ENCODE measurements around the gene SLC47A2. TPM values are rescaled to one million over a fixed set of nuclear protein-coding genes. Genes with fewer than 3 reads are reported as not detected.
A peak's percentile ranks its signal among the peaks of the same experiment; 100 is the strongest.
"Not testable (repeated sequence)": the region's sequence is repeated elsewhere in the genome, so short reads cannot be mapped to it uniquely, and the experiment has no call there.

SLC47A2 gene
- total RNA-seq, 2 experiments from 2014 or later = not detected

GRCh38 chr17:19703106-19703827 is 13.1 kb downstream of the SLC47A2 start:
- Mint-ChIP-seq H3K9me3 (no peaks in the 10 kb centered on the region), H3K27me3 (peaks cover 1% of the 10 kb centered on the region), H3K4me1 (no peaks in the 10 kb centered on the region), H3K36me3 (no peaks in the 10 kb centered on the region), H3K4me3 (no peak overlapping the region), H3K27ac (no peak overlapping the region)
- DNase-seq (no peak), ATAC-seq (ENCODE audit: low read depth) (no peak)
- POLR2A ChIA-PET = no interaction called here

GRCh38 chr17:19702217-19702641 is 14.2 kb downstream of the SLC47A2 start:
- no peaks in the 10 kb centered on the region for H3K9me3 Mint-ChIP-seq
- DNase-seq = no peak
- no peak overlapping the region for H3K27ac Mint-ChIP-seq

GRCh38 chr17:19686400-19687090 is 29.8 kb downstream of the SLC47A2 start:
- H3K36me3 Mint-ChIP-seq = no peaks in the 10 kb centered on the region
- peaks cover 3% of the 10 kb centered on the region for H3K27me3 Mint-ChIP-seq
- H3K4me3 Mint-ChIP-seq = no peak overlapping the region
- DNase-seq (no peak), ATAC-seq (ENCODE audit: low read depth) (no peak)
- no peaks in the 10 kb centered on the region for H3K4me1 Mint-ChIP-seq
- no peak overlapping the region for H3K27ac Mint-ChIP-seq
- POLR2A ChIA-PET = no interaction called here
- H3K9me3 Mint-ChIP-seq = no peaks in the 10 kb centered on the region

More at GRCh38 chr17:19702217-19702641, 14.2 kb downstream of the SLC47A2 start:
- peaks cover 1% of the 10 kb centered on the region for H3K27me3 Mint-ChIP-seq
- POLR2A ChIA-PET = no interaction called here
- ATAC-seq (ENCODE audit: low read depth) = no peak
- no peaks in the 10 kb centered on the region for H3K36me3 Mint-ChIP-seq
- H3K4me1 Mint-ChIP-seq = no peaks in the 10 kb centered on the region
- no peak overlapping the region for H3K4me3 Mint-ChIP-seq

- H3K27me3 Mint-ChIP-seq; DNase-seq; H3K27ac Mint-ChIP-seq; H3K4me1 Mint-ChIP-seq; H3K36me3 Mint-ChIP-seq; POLR2A ChIA-PET; ATAC-seq (ENCODE audit: low read depth); H3K4me3 Mint-ChIP-seq; H3K9me3 Mint-ChIP-seq: not testable (repeated sequence)
These were observed 31.3 kb downstream of the SLC47A2 start for GRCh38 chr17:19684909-19685580.

GRCh38 chr17:19683117-19683516 is 33.3 kb downstream of the SLC47A2 start:
- H3K9me3 Mint-ChIP-seq = no peaks in the 10 kb centered on the region
- no peaks in the 10 kb centered on the region for H3K36me3 Mint-ChIP-seq
- H3K4me1 Mint-ChIP-seq = no peaks in the 10 kb centered on the region
- DNase-seq = no peak
- peaks cover 3% of the 10 kb centered on the region for H3K27me3 Mint-ChIP-seq
- POLR2A ChIA-PET = no interaction called here
- H3K27ac Mint-ChIP-seq = no peak overlapping the region
- ATAC-seq (ENCODE audit: low read depth) = no peak
- H3K4me3 Mint-ChIP-seq = no peak overlapping the region

GRCh38 chr17:19678581-19679453 is 37.6 kb downstream of the SLC47A2 start:
- DNase-seq (no peak), ATAC-seq (ENCODE audit: low read depth) (no peak)
- H3K4me3 Mint-ChIP-seq = no peak overlapping the region
- H3K4me1 Mint-ChIP-seq = no peaks in the 10 kb centered on the region
- H3K36me3 Mint-ChIP-seq = peaks cover 4% of the 10 kb centered on the region
- H3K27ac Mint-ChIP-seq = peak overlapping the region; percentile 31
- POLR2A ChIA-PET = no interaction called here
- H3K9me3 Mint-ChIP-seq = no peaks in the 10 kb centered on the region
- no peaks in the 10 kb centered on the region for H3K27me3 Mint-ChIP-seq

- Mint-ChIP-seq H3K27me3 (no peaks in the 10 kb centered on the region), H3K4me3 (no peak overlapping the region), H3K4me1 (no peaks in the 10 kb centered on the region), H3K27ac (no peak overlapping the region), H3K36me3 (peaks cover 4% of the 10 kb centered on the region), H3K9me3 (no peaks in the 10 kb centered on the region)
- ATAC-seq (ENCODE audit: low read depth) (no peak), DNase-seq (no peak)
- POLR2A ChIA-PET = no interaction called here
These were observed 38.5 kb downstream of the SLC47A2 start for GRCh38 chr17:19677736-19678379.

- peaks cover 4% of the 10 kb centered on the region for H3K36me3 Mint-ChIP-seq
- POLR2A ChIA-PET = no interaction called here
- no peaks in the 10 kb centered on the region for H3K27me3 Mint-ChIP-seq
- no peaks in the 10 kb centered on the region for H3K4me1 Mint-ChIP-seq
- ATAC-seq (ENCODE audit: low read depth) (no peak), DNase-seq (no peak)
- H3K9me3 Mint-ChIP-seq = no peaks in the 10 kb centered on the region
- H3K27ac Mint-ChIP-seq = no peak overlapping the region
- H3K4me3 Mint-ChIP-seq = no peak overlapping the region
These were observed 39.5 kb downstream of the SLC47A2 start for GRCh38 chr17:19676896-19677295.

GRCh38 chr17:19673623-19674022 is 42.8 kb downstream of the SLC47A2 start:
- Mint-ChIP-seq H3K36me3 (peaks cover 5% of the 10 kb centered on the region), H3K27me3 (no peaks in the 10 kb centered on the region), H3K4me3 (no peak overlapping the region), H3K9me3 (no peaks in the 10 kb centered on the region), H3K4me1 (no peaks in the 10 kb centered on the region), H3K27ac (no peak overlapping the region)
- no peak for ATAC-seq (ENCODE audit: low read depth)
- POLR2A ChIA-PET = no interaction called here
- DNase-seq = no peak

GRCh38 chr17:19672009-19672750 is 44.2 kb downstream of the SLC47A2 start:
- no peak overlapping the region for H3K4me3 Mint-ChIP-seq
- H3K4me1 Mint-ChIP-seq = no peaks in the 10 kb centered on the region
- DNase-seq (no peak), ATAC-seq (ENCODE audit: low read depth) (no peak)
- H3K36me3 Mint-ChIP-seq = peaks cover 5% of the 10 kb centered on the region
- no peaks in the 10 kb centered on the region for H3K9me3 Mint-ChIP-seq
- POLR2A ChIA-PET = no interaction called here
- H3K27me3 Mint-ChIP-seq = no peaks in the 10 kb centered on the region
- H3K27ac Mint-ChIP-seq = no peak overlapping the region

- DNase-seq = no peak
- H3K4me3 Mint-ChIP-seq = no peak overlapping the region
- ATAC-seq (ENCODE audit: low read depth) = no peak
- H3K27me3 Mint-ChIP-seq = no peaks in the 10 kb centered on the region
- no peaks in the 10 kb centered on the region for H3K9me3 Mint-ChIP-seq
- no peaks in the 10 kb centered on the region for H3K4me1 Mint-ChIP-seq
- H3K27ac Mint-ChIP-seq = no peak overlapping the region
- H3K36me3 Mint-ChIP-seq = peaks cover 5% of the 10 kb centered on the region
- POLR2A ChIA-PET = no interaction called here
These were observed 45.0 kb downstream of the SLC47A2 start for GRCh38 chr17:19671433-19671832.

- Mint-ChIP-seq H3K27me3 (no peaks in the 10 kb centered on the region), H3K4me1 (no peaks in the 10 kb centered on the region), H3K27ac (no peak overlapping the region), H3K4me3 (no peak overlapping the region), H3K9me3 (no peaks in the 10 kb centered on the region), H3K36me3 (peaks cover 5% of the 10 kb centered on the region)
- ATAC-seq (ENCODE audit: low read depth) (no peak), DNase-seq (no peak)
- POLR2A ChIA-PET = no interaction called here
These were observed 45.5 kb downstream of the SLC47A2 start for GRCh38 chr17:19670908-19671307.

Data from activated naive CD8-positive, alpha-beta T cell treated with anti-CD3 and anti-CD28 coated beads, Interleukin-2, amount 10 ng/mL, durations not matched to agents 7 days and 5 days (primary cell).